Measurements from ENCODE around the gene VOPP1.

GRCh38 chr7:55426676-55427075, 145.6 kb downstream of the VOPP1 start:
- TF ChIP-seq SP1 (IDR thresholded peaks at IDR 0.05; ENCODE audit: low read depth) (no peak), CEBPB (IDR thresholded peaks at IDR 0.05; ENCODE audit: low read depth) (no peak), EGR1 (IDR thresholded peaks at IDR 0.05; ENCODE audit: low read depth) (no peak), ATF3 (IDR thresholded peaks at IDR 0.05) (no peak)

Data from HCT116 (cell line).